CD4-positive, alpha-beta T cell treated with Interleukin-21 for 1 hour (primary cell): ENCODE data around the gene NRARP.
A peak's percentile ranks its signal among the peaks of the same experiment; 100 is the strongest.

Experiments used
- DNase-seq: peaks from one replicate; pipeline ENCODE4 v3.0.0-alpha.2; 2020

Gene NRARP

GRCh38 chr9:137255448-137256114 lies 46.5 kb downstream of the NRARP start:
- no peak for DNase-seq

- DNase-seq: peak; percentile 95
Measured at GRCh38 chr9:137254624-137255447, 47.2 kb downstream of the NRARP start, which contains the start of gene NELFB. NELFB (plus strand) TSS chr9:137255327.

GRCh38 chr9:137253717-137254623 lies 48.1 kb downstream of the NRARP start:
- no peak for DNase-seq

GRCh38 chr9:137252555-137253506 lies 49.2 kb downstream of the NRARP start:
- no peak for DNase-seq

- DNase-seq: no peak
Measured at GRCh38 chr9:137251490-137252268, 50.4 kb downstream of the NRARP start.

GRCh38 chr9:137251194-137251461 lies 50.9 kb downstream of the NRARP start, which contains the start of gene STPG3:
STPG3 (plus strand) TSS chr9:137251286; CDS start chr9:137251287, 1 bp downstream.
- DNase-seq: no peak

- DNase-seq: no peak
Measured at GRCh38 chr9:137250329-137251193, 51.5 kb downstream of the NRARP start.
